Activated CD4-positive, CD25-positive, alpha-beta regulatory T cell treated with anti-CD3 and anti-CD28 coated beads, Interleukin-2, amount 50 U/mL, for 24 hours (primary cell): ENCODE measurements around the gene SIRPA.
A peak's percentile ranks its signal among the peaks of the same experiment; 100 is the strongest.

Experiments used
- ATAC-seq, 2 donors: fragments of 150-1000 bp; cut with Tn5 transposase; one replicate each; pipeline ENCODE4 v1.10.0; 2021; ENCODE audit warnings: mild to moderate bottlenecking in 1 of 2, moderate library complexity in 1 of 2

SIRPA gene

DNA sequence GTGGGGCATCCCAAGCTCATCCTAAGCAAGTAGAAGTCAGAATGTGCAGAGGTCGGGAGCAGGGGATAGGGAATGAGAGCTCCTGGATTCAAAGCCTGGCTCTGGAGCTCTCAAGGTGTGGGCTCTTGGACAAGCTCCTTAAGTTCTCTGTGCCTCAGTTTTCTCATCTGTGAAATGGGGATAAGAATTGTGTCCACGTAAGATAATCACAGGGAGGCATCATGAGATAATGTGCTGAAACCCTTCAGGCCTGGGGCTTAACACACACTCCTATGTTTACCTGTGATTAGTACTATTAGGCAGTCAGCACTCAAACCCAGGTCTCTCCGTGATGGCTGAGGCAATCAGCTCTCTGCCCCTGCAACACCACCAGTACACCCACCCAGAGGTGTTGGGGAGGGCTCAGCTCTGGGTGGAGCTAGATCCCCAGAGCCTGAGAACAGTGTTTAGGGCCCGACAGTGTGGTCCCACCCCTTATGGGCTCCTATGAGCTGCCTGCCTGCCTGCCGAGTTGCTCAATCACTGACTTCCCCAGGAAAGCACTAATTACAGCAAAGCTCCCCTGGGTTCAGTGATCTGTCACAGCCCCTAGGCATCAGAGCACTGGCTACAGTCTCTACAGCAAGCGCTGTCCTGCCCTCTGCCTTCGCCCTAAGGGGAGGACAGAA, 6.3 kb upstream of the SIRPA start:
- no peak for ATAC-seq

DNA sequence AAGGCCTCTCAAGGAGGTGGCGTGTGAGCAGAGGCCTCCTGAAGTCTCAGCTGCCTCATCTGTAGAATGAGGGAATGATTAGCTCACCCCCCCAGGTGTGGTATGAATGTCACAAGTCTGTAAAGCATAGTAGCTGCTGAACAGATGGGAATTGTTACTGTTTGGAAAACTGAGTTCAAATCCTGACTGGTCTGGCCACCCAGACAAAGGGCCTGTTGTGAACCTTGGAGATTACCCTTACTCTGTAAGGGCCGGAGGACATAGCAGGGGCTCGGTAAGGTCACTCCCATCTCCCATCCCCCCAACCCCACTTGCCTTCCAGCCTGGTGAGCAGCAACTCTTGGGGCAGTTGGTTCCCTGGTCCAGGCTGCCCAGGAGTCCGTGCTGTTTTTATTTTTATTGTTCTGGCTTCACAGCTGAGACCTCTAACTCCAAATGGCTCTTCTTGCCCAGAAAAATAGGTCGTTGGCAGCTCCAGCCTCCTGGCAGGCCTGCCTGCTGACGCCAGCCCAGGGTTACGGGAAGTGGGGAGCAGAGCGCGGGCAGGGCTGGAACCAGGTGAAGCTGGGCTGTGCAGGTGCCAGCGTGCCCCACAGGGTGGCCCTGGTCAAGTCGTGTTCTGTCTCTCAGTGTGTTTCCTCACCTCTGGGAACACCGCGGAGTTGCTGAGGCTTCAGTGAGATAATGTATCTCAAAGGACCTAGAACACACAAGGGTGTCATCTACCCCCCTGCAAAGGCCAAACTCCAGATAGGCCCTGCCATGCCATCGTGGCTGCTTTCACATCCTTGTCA, 4.5 kb upstream of the SIRPA start:
- ATAC-seq, result no peak

DNA sequence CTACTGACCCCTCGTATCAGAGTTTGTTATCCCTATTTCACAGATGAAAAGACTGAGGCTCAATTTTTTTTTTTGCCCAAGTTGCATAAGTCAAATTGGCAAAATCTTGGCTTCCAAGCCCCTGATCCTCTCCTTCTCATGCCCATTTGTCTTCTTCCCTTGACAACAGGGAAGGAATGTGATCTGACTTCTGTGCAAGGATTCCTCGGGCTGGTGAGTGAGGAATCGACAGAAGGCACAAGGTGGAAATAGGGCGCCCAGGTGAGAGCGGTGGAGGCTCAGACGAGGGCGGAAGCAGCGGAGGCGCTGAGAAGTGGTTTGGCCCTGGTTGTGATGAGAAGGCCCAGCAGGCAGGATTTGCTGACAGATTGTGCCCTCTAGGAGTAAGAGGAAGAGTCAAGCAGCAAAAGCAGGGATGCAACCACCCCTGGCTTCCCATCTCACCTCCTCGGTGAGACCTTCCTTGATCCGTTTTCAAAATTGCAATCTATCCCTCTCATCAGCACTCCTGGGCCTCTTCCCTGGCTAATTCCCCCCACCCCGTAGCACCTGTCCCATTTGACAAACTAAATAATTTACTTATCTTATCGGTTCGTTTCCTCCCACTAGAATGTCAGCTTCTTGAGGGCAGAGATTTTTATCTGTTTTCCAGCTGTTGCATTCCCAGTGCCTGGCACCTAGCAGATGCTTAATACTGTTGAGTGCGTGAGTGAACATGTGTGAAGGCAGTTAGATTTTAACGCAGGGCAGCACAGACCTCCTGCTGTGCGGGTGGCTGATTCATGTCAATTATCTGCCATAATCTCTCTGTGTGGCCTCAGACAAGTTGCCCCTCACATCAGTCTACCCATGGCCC, 3.7 kb upstream of the SIRPA start:
- no peak for ATAC-seq

DNA sequence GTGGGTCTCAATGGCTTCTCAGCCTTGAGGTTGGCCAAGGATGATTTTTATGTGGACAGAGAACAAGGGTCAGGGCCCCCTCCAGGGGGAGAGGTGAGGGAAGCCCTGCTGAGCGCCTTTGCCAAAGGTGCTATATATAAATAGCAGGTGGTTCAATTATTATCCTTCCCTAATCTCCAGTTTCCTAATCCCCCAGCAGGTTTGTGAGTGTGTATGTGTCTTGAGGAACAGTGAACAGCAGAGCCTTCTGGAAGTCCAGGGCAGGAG, 3.2 kb upstream of the SIRPA start:
- ATAC-seq, result no peak

- no peak for ATAC-seq
Observed at GRCh38 chr20:1893721-1894470, 1.3 kb upstream of the SIRPA start.

DNA sequence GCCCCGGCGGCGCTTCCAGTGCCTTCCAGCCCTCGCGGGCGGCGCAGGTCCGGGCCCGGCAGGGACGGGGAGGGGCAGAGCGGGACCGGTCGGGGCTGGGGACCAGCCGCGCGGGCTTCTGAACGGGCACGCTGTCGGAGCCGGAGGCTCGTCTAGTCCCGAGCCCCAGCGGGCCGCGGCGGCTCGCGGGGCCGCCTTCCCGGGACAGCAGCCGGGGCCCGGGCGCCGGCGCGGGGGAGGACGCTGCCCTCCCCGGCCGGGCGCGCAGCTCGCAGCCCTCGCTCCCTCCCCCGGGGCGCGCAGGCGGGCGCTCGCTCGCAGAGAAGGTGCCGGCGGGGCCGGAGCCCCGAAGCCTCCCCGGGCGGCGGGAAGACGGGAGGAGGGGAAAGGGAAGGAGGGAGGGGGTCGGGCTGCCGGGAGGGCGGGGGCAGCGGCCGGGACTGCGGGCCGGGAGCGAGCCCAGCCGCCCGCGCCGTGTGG, 696 bp upstream of the SIRPA start:
- ATAC-seq, result peak in 1 of 2 donors; percentile 17

GRCh38 chr20:1895674-1896483, 672 bp downstream of the SIRPA start:
- ATAC-seq, result no peak

- ATAC-seq, result no peak
Observed at GRCh38 chr20:1896484-1897258, 1.5 kb downstream of the SIRPA start.

GRCh38 chr20:1897541-1897940, 2.3 kb downstream of the SIRPA start:
- no peak for ATAC-seq

GRCh38 chr20:1897965-1898464, 2.8 kb downstream of the SIRPA start:
- ATAC-seq, result peak; percentile 17 to 57

- ATAC-seq, result no peak
Observed at GRCh38 chr20:1898482-1899240, 3.5 kb downstream of the SIRPA start.

- no peak for ATAC-seq
Observed at GRCh38 chr20:1899241-1899525, 4.0 kb downstream of the SIRPA start.

- no peak for ATAC-seq
Observed at GRCh38 chr20:1900321-1900801, 5.2 kb downstream of the SIRPA start.

GRCh38 chr20:1901704-1902103, 6.5 kb downstream of the SIRPA start:
- no peak for ATAC-seq

GRCh38 chr20:1902188-1902587, 7.0 kb downstream of the SIRPA start:
- ATAC-seq, result no peak

GRCh38 chr20:1904135-1904534, 8.9 kb downstream of the SIRPA start:
- ATAC-seq, result no peak

DNA sequence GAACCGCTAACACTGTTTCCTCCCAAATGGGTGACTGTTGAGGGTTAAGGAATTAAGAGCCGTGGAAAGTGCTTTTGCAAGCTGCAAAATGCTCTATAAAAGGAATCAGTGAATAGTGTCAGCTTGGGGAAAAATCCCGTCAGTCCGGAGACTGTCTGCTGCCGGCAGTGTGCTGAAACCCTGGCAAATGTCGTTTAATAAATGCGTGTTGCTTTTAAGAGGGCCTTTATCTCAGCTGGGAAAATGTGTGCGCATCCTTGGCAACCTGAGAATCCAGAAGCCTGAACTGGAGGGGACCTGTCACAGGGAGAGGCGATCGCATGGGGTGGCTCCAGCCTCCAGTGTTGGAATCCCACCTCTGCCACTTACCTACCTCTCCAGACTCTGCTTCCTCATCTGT, 9.8 kb downstream of the SIRPA start:
- ATAC-seq, result no peak

- no peak for ATAC-seq
Observed at GRCh38 chr20:1905693-1906092, 10.5 kb downstream of the SIRPA start.

- ATAC-seq, result no peak
Observed at GRCh38 chr20:1906361-1907051, 11.3 kb downstream of the SIRPA start.

- ATAC-seq, result no peak
Observed at GRCh38 chr20:1907586-1907985, 12.4 kb downstream of the SIRPA start.
